Ascending aorta (tissue), 2 donors: ENCODE data around the gene GSS. TPM values are rescaled to one million over a fixed set of nuclear protein-coding genes. Genes with fewer than 3 reads are reported as not detected.

Experiments used
- DNase-seq, 2 donors: peaks; one replicate each; pipeline ENCODE4 v3.0.0-alpha.2; 2019; ENCODE audit warnings: low spot score in 2 of 2
- H3K27ac ChIP-seq, 2 donors: fragments of 200-600 bp; sonication (generic); one replicate each; pipeline ENCODE4 v1.5.1; 2016 to 2017; ENCODE audit warnings: mild to moderate bottlenecking in 1 of 2
- H3K27me3 ChIP-seq: fragments of 200-600 bp; sonication (generic); one replicate; pipeline ENCODE4 v1.5.1; 2017
- H3K36me3 ChIP-seq, 2 donors: fragments of 200-600 bp; sonication (generic); one replicate each; pipeline ENCODE4 v1.5.1; 2016
- H3K4me1 ChIP-seq, 2 donors: fragments of 200-600 bp; sonication (generic); one replicate each; pipeline ENCODE4 v1.5.1; 2016 to 2017; ENCODE audit warnings: mild to moderate bottlenecking in 1 of 2
- H3K4me3 ChIP-seq, 2 donors: fragments of 200-600 bp; sonication (generic); one replicate each; pipeline ENCODE4 v1.5.1; 2016 to 2017; ENCODE audit warnings: mild to moderate bottlenecking in 1 of 2
- H3K9me3 ChIP-seq, 2 donors: fragments of 200-600 bp; sonication (generic); one replicate each; pipeline ENCODE4 v1.5.1; 2016
- intact Hi-C: fragments of 100-400 bp; cut with DNase I; formaldehyde crosslinking; loops from one replicate; pipeline ENCODE4 v1.15.1; 2023
- total RNA-seq: library from RNA; depleted of rRNA; stranded (reverse); fragments of >200 nt; gene quantifications from one replicate; pipeline ENCODE4 v1.1.0, GENCODE V29; 2016
- TF ChIP-seq, protein P1 (sequence below), 3 experiments: fragments of 200-600 bp in 2 of 3; fragments of 450-650 bp in 1 of 3; sonication (generic) in 2 of 3; IDR thresholded peaks; one replicate each; pipeline ENCODE4 v1.5.1; 2016 to 2019; ENCODE audit warnings: antibody characterized with exemption in 3 of 3, mild to moderate bottlenecking in 1 of 3, moderate library complexity in 1 of 3

The GSS gene
- total RNA-seq, 1 donor from 2014 or later = 40.7 TPM

- Histone ChIP-seq H3K36me3 (peaks cover 74 to 77% of the 10 kb centered on the region in 2 donors), H3K4me3 (no peak overlapping the region), H3K27me3 (no peaks in the 10 kb centered on the region), H3K4me1 (no peaks in the 10 kb centered on the region), H3K9me3 (no peaks in the 10 kb centered on the region), H3K27ac (no peak overlapping the region)
- intact Hi-C loops = no loop called here
- TF ChIP-seq, protein P1, sequence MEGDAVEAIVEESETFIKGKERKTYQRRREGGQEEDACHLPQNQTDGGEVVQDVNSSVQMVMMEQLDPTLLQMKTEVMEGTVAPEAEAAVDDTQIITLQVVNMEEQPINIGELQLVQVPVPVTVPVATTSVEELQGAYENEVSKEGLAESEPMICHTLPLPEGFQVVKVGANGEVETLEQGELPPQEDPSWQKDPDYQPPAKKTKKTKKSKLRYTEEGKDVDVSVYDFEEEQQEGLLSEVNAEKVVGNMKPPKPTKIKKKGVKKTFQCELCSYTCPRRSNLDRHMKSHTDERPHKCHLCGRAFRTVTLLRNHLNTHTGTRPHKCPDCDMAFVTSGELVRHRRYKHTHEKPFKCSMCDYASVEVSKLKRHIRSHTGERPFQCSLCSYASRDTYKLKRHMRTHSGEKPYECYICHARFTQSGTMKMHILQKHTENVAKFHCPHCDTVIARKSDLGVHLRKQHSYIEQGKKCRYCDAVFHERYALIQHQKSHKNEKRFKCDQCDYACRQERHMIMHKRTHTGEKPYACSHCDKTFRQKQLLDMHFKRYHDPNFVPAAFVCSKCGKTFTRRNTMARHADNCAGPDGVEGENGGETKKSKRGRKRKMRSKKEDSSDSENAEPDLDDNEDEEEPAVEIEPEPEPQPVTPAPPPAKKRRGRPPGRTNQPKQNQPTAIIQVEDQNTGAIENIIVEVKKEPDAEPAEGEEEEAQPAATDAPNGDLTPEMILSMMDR (IDR thresholded peaks at IDR 0.05) = no peak
- no peak for DNase-seq
These were observed 40.1 kb upstream of the GSS start for GRCh38 chr20:34995696-34996095.

DNA sequence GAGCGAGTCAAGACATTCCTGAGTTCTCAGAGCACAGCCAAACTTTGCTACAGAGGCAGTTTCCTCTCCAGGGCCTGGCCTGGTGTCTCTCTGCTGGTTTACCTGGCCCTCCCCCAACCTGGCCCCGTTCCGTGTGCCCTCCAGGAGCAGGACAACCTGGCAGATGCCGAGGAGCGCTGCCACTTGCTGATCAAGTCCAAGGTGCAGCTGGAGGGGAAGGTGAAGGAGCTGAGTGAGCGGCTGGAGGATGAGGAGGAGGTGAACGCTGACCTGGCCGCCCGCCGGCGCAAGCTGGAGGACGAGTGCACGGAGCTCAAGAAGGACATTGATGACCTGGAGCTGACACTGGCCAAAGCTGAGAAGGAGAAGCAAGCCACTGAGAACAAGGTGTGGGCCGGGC lies 39.6 kb upstream of the GSS start:
- TF ChIP-seq, protein P1 (IDR thresholded peaks at IDR 0.05) = no peak
- Histone ChIP-seq H3K9me3 (no peaks in the 10 kb centered on the region), H3K36me3 (peaks cover 69 to 72% of the 10 kb centered on the region in 2 donors), H3K4me3 (no peak overlapping the region), H3K27me3 (no peaks in the 10 kb centered on the region), H3K27ac (no peak overlapping the region), H3K4me1 (no peaks in the 10 kb centered on the region)
- intact Hi-C loops = no loop called here
- DNase-seq = no peak

DNA sequence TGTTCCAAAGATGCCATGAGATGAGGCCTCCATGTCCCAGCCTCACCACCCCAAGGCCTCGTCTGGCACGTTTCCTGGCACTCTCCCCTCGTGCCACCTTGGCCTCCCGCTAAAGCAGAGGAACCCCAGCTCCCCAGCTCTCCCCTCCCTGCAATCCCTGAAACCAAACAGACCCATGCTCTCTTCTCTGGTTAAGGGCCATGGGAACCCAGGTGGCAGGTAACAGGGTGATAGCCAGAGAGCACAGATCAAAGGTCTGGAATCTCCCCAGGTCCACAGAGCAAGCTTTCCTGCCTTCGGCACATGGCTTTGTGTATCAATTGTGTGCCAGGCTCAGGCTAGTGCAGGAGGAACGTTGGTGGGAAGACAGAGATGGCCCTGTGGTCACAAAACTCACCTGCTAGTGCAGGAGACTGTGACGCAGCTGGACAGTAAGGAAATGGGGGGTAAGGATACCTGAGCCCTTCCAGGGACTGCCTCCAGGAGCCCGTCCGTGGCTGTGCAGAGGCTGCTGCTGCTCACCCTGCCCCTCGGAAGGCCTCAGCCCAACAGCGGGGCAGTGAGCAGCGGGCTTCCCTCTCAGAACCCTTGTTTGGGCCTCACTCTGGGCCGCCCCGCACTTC lies 39.0 kb upstream of the GSS start:
- peaks cover 64 to 67% of the 10 kb centered on the region in 2 donors for H3K36me3 ChIP-seq
- H3K9me3 ChIP-seq = no peaks in the 10 kb centered on the region
- H3K4me3 ChIP-seq = no peak overlapping the region
- DNase-seq = no peak
- intact Hi-C loops = no loop called here
- TF ChIP-seq, protein P1 (IDR thresholded peaks at IDR 0.05) = no peak
- no peaks in the 10 kb centered on the region for H3K4me1 ChIP-seq
- H3K27ac ChIP-seq = no peak overlapping the region
- no peaks in the 10 kb centered on the region for H3K27me3 ChIP-seq

DNA sequence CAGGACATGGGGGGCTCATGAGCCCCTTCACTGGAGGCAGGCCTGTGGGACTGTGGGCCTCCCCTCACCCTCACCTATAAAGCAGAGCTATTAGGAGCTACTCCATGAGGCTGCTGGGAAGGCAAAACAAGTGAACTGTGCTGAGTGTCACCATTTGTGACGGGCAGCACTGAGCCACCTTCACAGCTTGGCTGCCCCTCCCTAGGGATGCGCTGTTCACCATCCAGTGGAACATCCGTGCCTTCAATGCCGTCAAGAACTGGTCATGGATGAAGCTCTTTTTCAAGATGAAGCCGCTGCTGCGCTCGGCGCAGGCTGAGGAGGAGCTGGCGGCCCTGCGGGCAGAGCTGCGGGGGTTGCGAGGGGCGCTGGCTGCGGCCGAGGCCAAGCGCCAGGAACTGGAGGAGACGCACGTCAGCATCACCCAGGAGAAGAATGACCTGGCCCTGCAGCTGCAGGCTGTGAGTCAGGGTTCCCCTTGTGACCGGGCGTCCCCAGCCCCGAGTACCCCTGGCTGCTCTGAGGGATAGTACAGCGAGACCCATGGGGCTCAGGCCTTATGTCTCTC lies 38.4 kb upstream of the GSS start:
- no peak overlapping the region for H3K4me3 ChIP-seq
- peaks cover 58 to 61% of the 10 kb centered on the region in 2 donors for H3K36me3 ChIP-seq
- no peaks in the 10 kb centered on the region for H3K27me3 ChIP-seq
- intact Hi-C loops = no loop called here
- no peak overlapping the region for H3K27ac ChIP-seq
- no peaks in the 10 kb centered on the region for H3K9me3 ChIP-seq
- no peaks in the 10 kb centered on the region for H3K4me1 ChIP-seq
- DNase-seq = no peak
- TF ChIP-seq, protein P1 (IDR thresholded peaks at IDR 0.05) = no peak

GRCh38 chr20:34992751-34993417 lies 37.3 kb upstream of the GSS start:
- Histone ChIP-seq H3K27ac (no peak overlapping the region), H3K9me3 (no peaks in the 10 kb centered on the region), H3K36me3 (peaks cover 46 to 49% of the 10 kb centered on the region in 2 donors), H3K4me1 (no peaks in the 10 kb centered on the region), H3K4me3 (no peak overlapping the region), H3K27me3 (no peaks in the 10 kb centered on the region)
- DNase-seq = no peak
- TF ChIP-seq, protein P1 (IDR thresholded peaks at IDR 0.05) = no peak
- intact Hi-C loops = no loop called here
